Measurements from ENCODE around the gene RRP1. TPM values are rescaled to one million over a fixed set of nuclear protein-coding genes. Genes with fewer than 3 reads are reported as not detected.

The RRP1 gene
- total and polyA plus RNA-seq, 2 of the 13 experiments (the other 11 are each of a cell fraction or from before 2014, with no cell fraction given) = 20.1 to 35.1 TPM

DNA sequence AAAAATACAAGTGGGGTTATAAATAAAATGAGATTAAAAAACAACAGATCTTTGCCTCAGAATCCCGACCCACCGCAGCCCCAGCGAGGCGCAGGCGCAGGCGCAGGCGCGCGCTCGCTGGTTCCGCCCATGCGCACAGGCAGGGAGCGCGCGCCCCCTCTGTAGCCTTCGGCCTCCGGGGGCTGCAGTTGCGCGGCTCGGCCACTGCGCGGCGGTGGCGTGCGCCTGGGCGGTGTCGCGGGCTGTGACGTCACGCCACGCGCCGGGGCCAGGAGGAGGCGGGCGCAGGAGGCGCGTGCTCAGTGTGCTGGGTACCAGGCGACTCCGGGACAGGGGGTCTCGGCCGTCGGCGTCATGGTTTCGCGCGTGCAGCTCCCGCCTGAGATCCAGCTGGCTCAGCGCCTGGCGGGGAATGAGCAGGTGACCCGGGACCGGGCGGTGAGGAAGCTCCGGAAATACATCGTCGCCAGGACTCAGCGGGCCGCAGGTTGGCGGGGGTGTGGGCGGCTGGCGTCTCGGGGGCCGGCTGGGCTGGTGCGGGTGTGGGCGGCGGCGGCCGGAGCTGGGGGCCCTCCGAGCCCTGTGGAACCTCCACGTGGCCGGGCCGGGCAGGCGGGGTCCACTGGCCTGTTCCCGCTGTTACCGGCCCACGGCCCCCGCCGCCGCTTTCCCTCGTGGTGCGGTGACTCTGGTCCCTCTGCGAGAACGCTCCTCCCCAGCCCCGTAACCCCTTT is at the start of gene RRP1 (continued):
- TF ChIP-seq, protein P1, sequence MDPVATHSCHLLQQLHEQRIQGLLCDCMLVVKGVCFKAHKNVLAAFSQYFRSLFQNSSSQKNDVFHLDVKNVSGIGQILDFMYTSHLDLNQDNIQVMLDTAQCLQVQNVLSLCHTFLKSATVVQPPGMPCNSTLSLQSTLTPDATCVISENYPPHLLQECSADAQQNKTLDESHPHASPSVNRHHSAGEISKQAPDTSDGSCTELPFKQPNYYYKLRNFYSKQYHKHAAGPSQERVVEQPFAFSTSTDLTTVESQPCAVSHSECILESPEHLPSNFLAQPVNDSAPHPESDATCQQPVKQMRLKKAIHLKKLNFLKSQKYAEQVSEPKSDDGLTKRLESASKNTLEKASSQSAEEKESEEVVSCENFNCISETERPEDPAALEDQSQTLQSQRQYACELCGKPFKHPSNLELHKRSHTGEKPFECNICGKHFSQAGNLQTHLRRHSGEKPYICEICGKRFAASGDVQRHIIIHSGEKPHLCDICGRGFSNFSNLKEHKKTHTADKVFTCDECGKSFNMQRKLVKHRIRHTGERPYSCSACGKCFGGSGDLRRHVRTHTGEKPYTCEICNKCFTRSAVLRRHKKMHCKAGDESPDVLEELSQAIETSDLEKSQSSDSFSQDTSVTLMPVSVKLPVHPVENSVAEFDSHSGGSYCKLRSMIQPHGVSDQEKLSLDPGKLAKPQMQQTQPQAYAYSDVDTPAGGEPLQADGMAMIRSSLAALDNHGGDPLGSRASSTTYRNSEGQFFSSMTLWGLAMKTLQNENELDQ (CRISPR knock-in tag; IDR thresholded peaks at IDR 0.05; ENCODE audit: borderline replicate concordance) = 0 out of 2 replicates have a peak, but pooled peaks have one; percentile 9
- no peak for TF ChIP-seq HNRNPH1 (optimal IDR thresholded peaks at IDR 0.05; ENCODE audit: low read depth, low read length)
- TF ChIP-seq, protein P2, sequence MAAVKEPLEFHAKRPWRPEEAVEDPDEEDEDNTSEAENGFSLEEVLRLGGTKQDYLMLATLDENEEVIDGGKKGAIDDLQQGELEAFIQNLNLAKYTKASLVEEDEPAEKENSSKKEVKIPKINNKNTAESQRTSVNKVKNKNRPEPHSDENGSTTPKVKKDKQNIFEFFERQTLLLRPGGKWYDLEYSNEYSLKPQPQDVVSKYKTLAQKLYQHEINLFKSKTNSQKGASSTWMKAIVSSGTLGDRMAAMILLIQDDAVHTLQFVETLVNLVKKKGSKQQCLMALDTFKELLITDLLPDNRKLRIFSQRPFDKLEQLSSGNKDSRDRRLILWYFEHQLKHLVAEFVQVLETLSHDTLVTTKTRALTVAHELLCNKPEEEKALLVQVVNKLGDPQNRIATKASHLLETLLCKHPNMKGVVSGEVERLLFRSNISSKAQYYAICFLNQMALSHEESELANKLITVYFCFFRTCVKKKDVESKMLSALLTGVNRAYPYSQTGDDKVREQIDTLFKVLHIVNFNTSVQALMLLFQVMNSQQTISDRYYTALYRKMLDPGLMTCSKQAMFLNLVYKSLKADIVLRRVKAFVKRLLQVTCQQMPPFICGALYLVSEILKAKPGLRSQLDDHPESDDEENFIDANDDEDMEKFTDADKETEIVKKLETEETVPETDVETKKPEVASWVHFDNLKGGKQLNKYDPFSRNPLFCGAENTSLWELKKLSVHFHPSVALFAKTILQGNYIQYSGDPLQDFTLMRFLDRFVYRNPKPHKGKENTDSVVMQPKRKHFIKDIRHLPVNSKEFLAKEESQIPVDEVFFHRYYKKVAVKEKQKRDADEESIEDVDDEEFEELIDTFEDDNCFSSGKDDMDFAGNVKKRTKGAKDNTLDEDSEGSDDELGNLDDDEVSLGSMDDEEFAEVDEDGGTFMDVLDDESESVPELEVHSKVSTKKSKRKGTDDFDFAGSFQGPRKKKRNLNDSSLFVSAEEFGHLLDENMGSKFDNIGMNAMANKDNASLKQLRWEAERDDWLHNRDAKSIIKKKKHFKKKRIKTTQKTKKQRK (IDR thresholded peaks at IDR 0.05; ENCODE audit: low read length) = no peak
- TF ChIP-seq NFKBIZ (CRISPR knock-in tag; IDR thresholded peaks at IDR 0.05) = peak; percentile 68; the same call in 1 of the 2 replicates
- TF ChIP-seq, protein P3, sequence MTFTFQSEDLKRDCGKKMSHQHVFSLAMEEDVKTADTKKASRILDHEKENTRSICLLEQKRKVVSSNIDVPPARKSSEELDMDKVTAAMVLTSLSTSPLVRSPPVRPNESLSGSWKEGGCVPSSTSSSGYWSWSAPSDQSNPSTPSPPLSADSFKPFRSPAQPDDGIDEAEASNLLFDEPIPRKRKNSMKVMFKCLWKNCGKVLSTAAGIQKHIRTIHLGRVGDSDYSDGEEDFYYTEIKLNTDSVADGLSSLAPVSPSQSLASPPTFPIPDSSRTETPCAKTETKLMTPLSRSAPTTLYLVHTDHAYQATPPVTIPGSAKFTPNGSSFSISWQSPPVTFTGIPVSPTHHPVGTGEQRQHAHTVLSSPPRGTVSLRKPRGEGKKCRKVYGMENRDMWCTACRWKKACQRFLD (CRISPR knock-in tag; IDR thresholded peaks at IDR 0.05; ENCODE audit: borderline replicate concordance) = no peak
- TF ChIP-seq ZNF546 (CRISPR knock-in tag; conservative IDR thresholded peaks at IDR 0.05) = no peak
- TF ChIP-seq, protein P4, sequence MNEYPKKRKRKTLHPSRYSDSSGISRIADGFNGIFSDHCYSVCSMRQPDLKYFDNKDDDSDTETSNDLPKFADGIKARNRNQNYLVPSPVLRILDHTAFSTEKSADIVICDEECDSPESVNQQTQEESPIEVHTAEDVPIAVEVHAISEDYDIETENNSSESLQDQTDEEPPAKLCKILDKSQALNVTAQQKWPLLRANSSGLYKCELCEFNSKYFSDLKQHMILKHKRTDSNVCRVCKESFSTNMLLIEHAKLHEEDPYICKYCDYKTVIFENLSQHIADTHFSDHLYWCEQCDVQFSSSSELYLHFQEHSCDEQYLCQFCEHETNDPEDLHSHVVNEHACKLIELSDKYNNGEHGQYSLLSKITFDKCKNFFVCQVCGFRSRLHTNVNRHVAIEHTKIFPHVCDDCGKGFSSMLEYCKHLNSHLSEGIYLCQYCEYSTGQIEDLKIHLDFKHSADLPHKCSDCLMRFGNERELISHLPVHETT (CRISPR knock-in tag; conservative IDR thresholded peaks at IDR 0.05) = no peak
- TF ChIP-seq, protein P5, sequence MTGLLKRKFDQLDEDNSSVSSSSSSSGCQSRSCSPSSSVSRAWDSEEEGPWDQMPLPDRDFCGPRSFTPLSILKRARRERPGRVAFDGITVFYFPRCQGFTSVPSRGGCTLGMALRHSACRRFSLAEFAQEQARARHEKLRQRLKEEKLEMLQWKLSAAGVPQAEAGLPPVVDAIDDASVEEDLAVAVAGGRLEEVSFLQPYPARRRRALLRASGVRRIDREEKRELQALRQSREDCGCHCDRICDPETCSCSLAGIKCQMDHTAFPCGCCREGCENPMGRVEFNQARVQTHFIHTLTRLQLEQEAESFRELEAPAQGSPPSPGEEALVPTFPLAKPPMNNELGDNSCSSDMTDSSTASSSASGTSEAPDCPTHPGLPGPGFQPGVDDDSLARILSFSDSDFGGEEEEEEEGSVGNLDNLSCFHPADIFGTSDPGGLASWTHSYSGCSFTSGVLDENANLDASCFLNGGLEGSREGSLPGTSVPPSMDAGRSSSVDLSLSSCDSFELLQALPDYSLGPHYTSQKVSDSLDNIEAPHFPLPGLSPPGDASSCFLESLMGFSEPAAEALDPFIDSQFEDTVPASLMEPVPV (CRISPR knock-in tag; IDR thresholded peaks at IDR 0.05) = no peak
- no peak for TF ChIP-seq CBX1 (IDR thresholded peaks at IDR 0.05; ENCODE audit: low read depth)
- TF ChIP-seq, protein P6, sequence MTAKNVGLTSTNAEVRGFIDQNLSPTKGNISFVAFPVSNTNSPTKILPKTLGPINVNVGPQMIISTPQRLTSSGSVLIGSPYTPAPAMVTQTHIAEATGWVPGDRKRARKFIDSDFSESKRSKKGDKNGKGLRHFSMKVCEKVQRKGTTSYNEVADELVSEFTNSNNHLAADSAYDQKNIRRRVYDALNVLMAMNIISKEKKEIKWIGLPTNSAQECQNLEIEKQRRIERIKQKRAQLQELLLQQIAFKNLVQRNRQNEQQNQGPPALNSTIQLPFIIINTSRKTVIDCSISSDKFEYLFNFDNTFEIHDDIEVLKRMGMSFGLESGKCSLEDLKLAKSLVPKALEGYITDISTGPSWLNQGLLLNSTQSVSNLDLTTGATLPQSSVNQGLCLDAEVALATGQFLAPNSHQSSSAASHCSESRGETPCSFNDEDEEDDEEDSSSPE (CRISPR knock-in tag; IDR thresholded peaks at IDR 0.05) = peak; percentile 85
- TF ChIP-seq POLR2A (IDR thresholded peaks at IDR 0.05; ENCODE audit: insufficient read depth in 1 of 2, low read depth in 2 of 2, low read length in 2 of 2) = peak in 1 of 2 experiments; percentile 77; a peak in 2 of 4 replicates
- no peak; the same call in 1 of the 2 replicates for TF ChIP-seq ZNF3 (CRISPR knock-in tag; IDR thresholded peaks at IDR 0.05)
- TF ChIP-seq, protein P7, sequence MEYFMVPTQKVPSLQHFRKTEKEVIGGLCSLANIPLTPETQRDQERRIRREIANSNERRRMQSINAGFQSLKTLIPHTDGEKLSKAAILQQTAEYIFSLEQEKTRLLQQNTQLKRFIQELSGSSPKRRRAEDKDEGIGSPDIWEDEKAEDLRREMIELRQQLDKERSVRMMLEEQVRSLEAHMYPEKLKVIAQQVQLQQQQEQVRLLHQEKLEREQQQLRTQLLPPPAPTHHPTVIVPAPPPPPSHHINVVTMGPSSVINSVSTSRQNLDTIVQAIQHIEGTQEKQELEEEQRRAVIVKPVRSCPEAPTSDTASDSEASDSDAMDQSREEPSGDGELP (IDR thresholded peaks at IDR 0.05; ENCODE audit: borderline replicate concordance, low read depth) = no peak
- TF ChIP-seq, protein P8, sequence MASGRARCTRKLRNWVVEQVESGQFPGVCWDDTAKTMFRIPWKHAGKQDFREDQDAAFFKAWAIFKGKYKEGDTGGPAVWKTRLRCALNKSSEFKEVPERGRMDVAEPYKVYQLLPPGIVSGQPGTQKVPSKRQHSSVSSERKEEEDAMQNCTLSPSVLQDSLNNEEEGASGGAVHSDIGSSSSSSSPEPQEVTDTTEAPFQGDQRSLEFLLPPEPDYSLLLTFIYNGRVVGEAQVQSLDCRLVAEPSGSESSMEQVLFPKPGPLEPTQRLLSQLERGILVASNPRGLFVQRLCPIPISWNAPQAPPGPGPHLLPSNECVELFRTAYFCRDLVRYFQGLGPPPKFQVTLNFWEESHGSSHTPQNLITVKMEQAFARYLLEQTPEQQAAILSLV (CRISPR knock-in tag; IDR thresholded peaks at IDR 0.05; ENCODE audit: borderline replicate concordance) = peak; percentile 93; the same call in 1 of the 2 replicates
